NCI-H345 (cell line): ENCODE results near the gene EOLA2.
"Not testable (repeated sequence)": the region's sequence is repeated elsewhere in the genome, so short reads cannot be mapped to it uniquely, and the experiment has no call there.

Experiments used
- DNase-seq: peaks from one replicate; lab custom pipeline; 2025; lab: John Stamatoyannopoulos, UW

The EOLA2 gene

GRCh38 chrX:149938427-149938880 is at the start of gene EOLA2:
Gene EOLA2, minus strand, starts transcription at chrX:149938491. Its CDS starts 4,617 bp downstream, at chrX:149933874.
- peak; percentile 98 for DNase-seq

- no peak for DNase-seq
Observed at GRCh38 chrX:149987613-149988012, 49.3 kb upstream of the EOLA2 start.

- DNase-seq: no peak
Observed at GRCh38 chrX:149984411-149984810, 46.1 kb upstream of the EOLA2 start.

GRCh38 chrX:149982310-149982709 is 44.0 kb upstream of the EOLA2 start:
- DNase-seq: no peak

- DNase-seq: no peak
Observed at GRCh38 chrX:149979126-149979644, 40.9 kb upstream of the EOLA2 start.

GRCh38 chrX:149962859-149963757 is 24.8 kb upstream of the EOLA2 start:
- peak; percentile 37 for DNase-seq

GRCh38 chrX:149962010-149962409 is 23.7 kb upstream of the EOLA2 start:
- DNase-seq: no peak

GRCh38 chrX:149961572-149961971 is 23.3 kb upstream of the EOLA2 start:
- DNase-seq: no peak

GRCh38 chrX:149950681-149951080 is 12.4 kb upstream of the EOLA2 start:
- no peak for DNase-seq

GRCh38 chrX:149949743-149950436 is 11.6 kb upstream of the EOLA2 start:
- DNase-seq: no peak

GRCh38 chrX:149948016-149948415 is 9.7 kb upstream of the EOLA2 start:
- DNase-seq: no peak

GRCh38 chrX:149946932-149947331 is 8.6 kb upstream of the EOLA2 start:
- not testable (repeated sequence) for DNase-seq

GRCh38 chrX:149945820-149946219 is 7.5 kb upstream of the EOLA2 start:
- not testable (repeated sequence) for DNase-seq

GRCh38 chrX:149945087-149945670 is 6.9 kb upstream of the EOLA2 start:
- not testable (repeated sequence) for DNase-seq

- DNase-seq: not testable (repeated sequence)
Observed at GRCh38 chrX:149940674-149941024, 2.4 kb upstream of the EOLA2 start.

GRCh38 chrX:149939905-149940673 is 1.8 kb upstream of the EOLA2 start:
- DNase-seq: peak; percentile 94

- no peak for DNase-seq
Observed at GRCh38 chrX:149939655-149939904, 1.3 kb upstream of the EOLA2 start.

- peak; percentile 93 for DNase-seq
Observed at GRCh38 chrX:149938881-149939654, 777 bp upstream of the EOLA2 start.

- no peak for DNase-seq
Observed at GRCh38 chrX:149937871-149938426, 342 bp downstream of the EOLA2 start.

GRCh38 chrX:149937328-149937727 is 963 bp downstream of the EOLA2 start:
- DNase-seq: not testable (repeated sequence)

- DNase-seq: not testable (repeated sequence)
Observed at GRCh38 chrX:149933547-149933946, 4.7 kb downstream of the EOLA2 start.
